Measurements from ENCODE around the gene MAP3K4. TPM values are rescaled to one million over a fixed set of nuclear protein-coding genes. Genes with fewer than 3 reads are reported as not detected.

The MAP3K4 gene
- total RNA-seq, 1 experiment from 2014 or later, result 54.3 TPM

DNA sequence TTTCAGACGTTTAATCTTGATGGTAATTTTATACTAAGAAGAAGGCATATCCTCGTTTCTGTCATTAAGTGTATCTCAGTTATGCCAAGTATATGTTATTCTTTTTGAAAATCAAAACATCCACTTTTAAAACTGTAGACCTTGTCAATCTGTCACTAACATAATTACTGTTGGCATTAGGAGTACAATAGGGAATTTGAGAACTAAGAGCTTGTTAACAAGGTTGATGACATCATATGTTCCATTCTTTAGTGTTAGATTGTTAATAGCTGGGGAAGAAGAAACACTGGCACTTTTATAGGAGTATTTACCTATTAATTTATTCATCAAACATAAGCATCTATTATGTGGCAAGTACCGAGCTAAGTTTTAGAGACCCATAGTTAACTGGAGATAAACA is 76.2 kb downstream of the MAP3K4 start:
- WGBS (ENCODE audit: extremely low coverage, insufficient read length, low lambda C conversion rate), result no CpG with 5 or more reads among the region's 3 CpGs
- H3K18ac ChIP-seq (ENCODE audit: insufficient read length, low read depth, low read length), result no peak overlapping the region
- H3K79me1 ChIP-seq (ENCODE audit: insufficient read depth, low read depth, low read length, poor library complexity, severe bottlenecking), result no peaks in the 10 kb centered on the region
- H3K4me1 ChIP-seq (ENCODE audit: insufficient read depth, low read length), result no peaks in the 10 kb centered on the region
- no peak overlapping the region for H2BK20ac ChIP-seq (ENCODE audit: low read depth, low read length, poor library complexity, severe bottlenecking)
- H4K20me1 ChIP-seq (ENCODE audit: control insufficient read depth, insufficient read depth, insufficient read length), result no peaks in the 10 kb centered on the region
- no peak overlapping the region for H2BK5ac ChIP-seq (ENCODE audit: insufficient read length, low read length)
- H2BK12ac ChIP-seq (ENCODE audit: insufficient read length, low read depth, low read length), result no peak overlapping the region
- H3K4me2 ChIP-seq (ENCODE audit: insufficient read depth, insufficient read length, low read length), result no peak overlapping the region
- no peaks in the 10 kb centered on the region for H3K23me2 ChIP-seq (ENCODE audit: insufficient read length, low read depth, low read length, poor library complexity, severe bottlenecking)
- no peak overlapping the region for H2AFZ ChIP-seq (ENCODE audit: low read length)
- H3K79me2 ChIP-seq (ENCODE audit: insufficient read depth, low read length), result peaks cover 4% of the 10 kb centered on the region; the same call in 1 of the 2 replicates
- Mint-ChIP-seq H3K27me3 (ENCODE audit: low read depth) (no peaks in the 10 kb centered on the region), H3K4me1 (peaks cover 0 to 10% of the 10 kb centered on the region in 2 experiments; a peak in 2 of 4 replicates), H3K27ac (no peak overlapping the region), H3K9me3 (peaks cover 2% of the 10 kb centered on the region in 2 experiments; a peak in 3 of 5 replicates), H3K4me3 (no peak overlapping the region), H3K36me3 (ENCODE audit: insufficient read depth in 1 of 3, low read depth in 3 of 3) (peaks cover 5 to 18% (median 7%) of the 10 kb centered on the region in 3 experiments; a peak in 6 of 7 replicates)
- H3T11ph ChIP-seq (ENCODE audit: low read length), result no peak overlapping the region
- H2AK5ac ChIP-seq (ENCODE audit: insufficient read length, low read length), result no peak overlapping the region
- no peak overlapping the region for H3K4ac ChIP-seq (ENCODE audit: low read depth, low read length)
- H3K56ac ChIP-seq (ENCODE audit: insufficient read length, low read depth, low read length), result no peak overlapping the region
- H4K91ac ChIP-seq (ENCODE audit: insufficient read length, low read depth, low read length), result no peak overlapping the region
- H3K23ac ChIP-seq (ENCODE audit: insufficient read length, low read depth, low read length), result no peak overlapping the region
- H4K8ac ChIP-seq (replicated peaks; ENCODE audit: insufficient read length, low read depth, low read length), result no peak overlapping the region
- no peak for TF ChIP-seq CTCF (conservative IDR thresholded peaks at IDR 0.05)
- H3K14ac ChIP-seq (ENCODE audit: insufficient read depth, low read length), result no peak overlapping the region
- no peaks in the 10 kb centered on the region for H3K9me3 ChIP-seq (ENCODE audit: control insufficient read depth, low read depth, low read length)
- H3K9ac ChIP-seq (ENCODE audit: extremely low read depth, insufficient read length, low read length), result no peak overlapping the region
- H4K5ac ChIP-seq (ENCODE audit: insufficient read length, low read depth, low read length), result no peak overlapping the region
- no peak overlapping the region for H2BK15ac ChIP-seq (ENCODE audit: low read depth, low read length)
- H2BK120ac ChIP-seq (ENCODE audit: low read depth, low read length, poor library complexity, severe bottlenecking), result no peak overlapping the region
- no peaks in the 10 kb centered on the region for H3K27me3 ChIP-seq (ENCODE audit: insufficient read depth, low read length)
- no peak overlapping the region for H3K27ac ChIP-seq (ENCODE audit: insufficient read length, low read depth, low read length)
- no peak for DNase-seq
